NCI-H146 treated with DMSO at 0.1 percent for 48 hours (cell line): Measurements from ENCODE around the gene CRY2.
"Not testable (repeated sequence)": the region's sequence is repeated elsewhere in the genome, so short reads cannot be mapped to it uniquely, and the experiment has no call there.

Experiments used
- DNase-seq: peaks from one replicate; lab custom pipeline; 2025; ENCODE audit not compliant: unreplicated experiment; lab: John Stamatoyannopoulos, UW

The CRY2 gene

GRCh38 chr11:45811571-45812290 lies 35.5 kb upstream of the CRY2 start:
- DNase-seq, result no peak

GRCh38 chr11:45812581-45813548 lies 34.4 kb upstream of the CRY2 start:
- no peak for DNase-seq

GRCh38 chr11:45815747-45816146 lies 31.5 kb upstream of the CRY2 start:
- DNase-seq, result no peak

- DNase-seq, result peak; percentile 1
These were observed 30.7 kb upstream of the CRY2 start for GRCh38 chr11:45816614-45817013.

GRCh38 chr11:45817191-45817590 lies 30.1 kb upstream of the CRY2 start:
- no peak for DNase-seq

- no peak for DNase-seq
These were observed 28.2 kb upstream of the CRY2 start for GRCh38 chr11:45818961-45819605.

- no peak for DNase-seq
These were observed 26.9 kb upstream of the CRY2 start for GRCh38 chr11:45820211-45820857.

- not testable (repeated sequence) for DNase-seq
These were observed 20.8 kb upstream of the CRY2 start for GRCh38 chr11:45826492-45826891.

GRCh38 chr11:45827123-45827522 lies 20.2 kb upstream of the CRY2 start:
- no peak for DNase-seq

- no peak for DNase-seq
These were observed 18.3 kb upstream of the CRY2 start for GRCh38 chr11:45828996-45829395.

GRCh38 chr11:45830596-45830995 lies 16.7 kb upstream of the CRY2 start:
- DNase-seq, result no peak

GRCh38 chr11:45832811-45833441 lies 14.3 kb upstream of the CRY2 start:
- no peak for DNase-seq

- DNase-seq, result no peak
These were observed 13.5 kb upstream of the CRY2 start for GRCh38 chr11:45833761-45834160.

- no peak for DNase-seq
These were observed 12.9 kb upstream of the CRY2 start for GRCh38 chr11:45834298-45834756.

- no peak for DNase-seq
These were observed 8.1 kb upstream of the CRY2 start for GRCh38 chr11:45839204-45839603.

- not testable (repeated sequence) for DNase-seq
These were observed 7.0 kb upstream of the CRY2 start for GRCh38 chr11:45840251-45840650.

- DNase-seq, result peak; percentile 83
These were observed 3.9 kb upstream of the CRY2 start for GRCh38 chr11:45843158-45843924.

GRCh38 chr11:45844822-45845578 lies 2.3 kb upstream of the CRY2 start:
- no peak for DNase-seq

- no peak for DNase-seq
These were observed 1.1 kb upstream of the CRY2 start for GRCh38 chr11:45846174-45846675.
